Astrocyte (in vitro differentiated cells and primary cell): ENCODE measurements around the gene VCL.

Experiments used
- EZH2 ChIP-seq: IDR thresholded peaks from 2 replicates; pipeline ENCODE4 v1.6.1; 2012; ENCODE audit warnings: mild to moderate bottlenecking, low read length, inconsistent platforms; ENCODE audit not compliant: insufficient read depth
- TF ChIP-seq, protein P1 (sequence below): IDR thresholded peaks from 2 replicates; pipeline ENCODE4 v1.5.1; 2011; ENCODE audit warnings: low read depth, mild to moderate bottlenecking, inconsistent platforms, low read length, moderate library complexity; ENCODE audit not compliant: insufficient read depth

DNA sequence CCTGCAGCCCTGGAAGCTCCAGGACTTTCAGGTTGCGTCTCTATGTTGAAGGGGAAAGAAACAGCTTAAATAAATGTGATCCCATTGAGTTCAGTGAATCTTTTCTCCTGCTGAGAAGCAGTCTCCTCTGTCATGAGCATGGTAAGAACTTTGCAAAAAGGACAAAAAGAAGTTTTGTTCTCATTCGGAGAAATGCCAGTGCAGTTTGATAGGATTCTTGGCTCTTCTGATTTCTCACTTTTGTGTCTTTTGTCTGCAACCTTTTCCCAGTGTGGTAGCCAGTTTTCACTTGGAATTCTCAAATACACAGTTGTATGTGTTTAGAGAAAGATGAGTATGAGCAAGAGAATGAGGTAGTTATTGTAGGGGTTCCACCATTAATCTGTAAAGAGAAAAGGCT lies 88.4 kb downstream of the VCL start:
- TF ChIP-seq, protein P1, sequence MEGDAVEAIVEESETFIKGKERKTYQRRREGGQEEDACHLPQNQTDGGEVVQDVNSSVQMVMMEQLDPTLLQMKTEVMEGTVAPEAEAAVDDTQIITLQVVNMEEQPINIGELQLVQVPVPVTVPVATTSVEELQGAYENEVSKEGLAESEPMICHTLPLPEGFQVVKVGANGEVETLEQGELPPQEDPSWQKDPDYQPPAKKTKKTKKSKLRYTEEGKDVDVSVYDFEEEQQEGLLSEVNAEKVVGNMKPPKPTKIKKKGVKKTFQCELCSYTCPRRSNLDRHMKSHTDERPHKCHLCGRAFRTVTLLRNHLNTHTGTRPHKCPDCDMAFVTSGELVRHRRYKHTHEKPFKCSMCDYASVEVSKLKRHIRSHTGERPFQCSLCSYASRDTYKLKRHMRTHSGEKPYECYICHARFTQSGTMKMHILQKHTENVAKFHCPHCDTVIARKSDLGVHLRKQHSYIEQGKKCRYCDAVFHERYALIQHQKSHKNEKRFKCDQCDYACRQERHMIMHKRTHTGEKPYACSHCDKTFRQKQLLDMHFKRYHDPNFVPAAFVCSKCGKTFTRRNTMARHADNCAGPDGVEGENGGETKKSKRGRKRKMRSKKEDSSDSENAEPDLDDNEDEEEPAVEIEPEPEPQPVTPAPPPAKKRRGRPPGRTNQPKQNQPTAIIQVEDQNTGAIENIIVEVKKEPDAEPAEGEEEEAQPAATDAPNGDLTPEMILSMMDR: no peak
- no peak for TF ChIP-seq EZH2
